Parathyroid adenoma (tissue), 2 donors: Measurements from ENCODE around the gene NCBP2.

ENCODE experiments used
- H2AFZ ChIP-seq: fragments of 300-600 bp; sonication (generic); one replicate; pipeline ENCODE4 v1.7.0; 2017; ENCODE audit warnings: antibody characterized with exemption, mild to moderate bottlenecking
- H3K27ac ChIP-seq: fragments of 300-600 bp; sonication (generic); one replicate; pipeline ENCODE4 v1.7.0; 2017
- H3K27me3 ChIP-seq: fragments of 300-600 bp; sonication (generic); one replicate; pipeline ENCODE4 v1.7.0; 2017; ENCODE audit warnings: low read length; ENCODE audit not compliant: control insufficient read depth, insufficient read depth
- H3K36me3 ChIP-seq: fragments of 300-600 bp; sonication (generic); one replicate; pipeline ENCODE4 v1.7.0; 2017; ENCODE audit warnings: low read length; ENCODE audit not compliant: control insufficient read depth, insufficient read depth
- H3K4me1 ChIP-seq: fragments of 300-600 bp; sonication (generic); one replicate; pipeline ENCODE4 v1.7.0; 2017; ENCODE audit warnings: control low read depth
- H3K4me2 ChIP-seq: fragments of 300-600 bp; sonication (generic); one replicate; pipeline ENCODE4 v1.7.0; 2017; ENCODE audit warnings: low read length
- H3K4me3 ChIP-seq: fragments of 300-600 bp; sonication (generic); one replicate; pipeline ENCODE4 v1.7.0; 2017; ENCODE audit warnings: low read depth, low read length
- H3K79me2 ChIP-seq: fragments of 300-600 bp; sonication (generic); one replicate; pipeline ENCODE4 v1.7.0; 2017; ENCODE audit warnings: control low read depth
- H3K9ac ChIP-seq: fragments of 300-600 bp; sonication (generic); one replicate; pipeline ENCODE4 v1.7.0; 2017; ENCODE audit warnings: mild to moderate bottlenecking
- H3K9me3 ChIP-seq: fragments of 300-600 bp; sonication (generic); one replicate; pipeline ENCODE4 v1.7.0; 2017; ENCODE audit warnings: low read length; ENCODE audit not compliant: control insufficient read depth
- TF ChIP-seq, protein P1 (sequence below): fragments of 300-600 bp; sonication (generic); IDR thresholded peaks from one replicate; pipeline ENCODE4 v1.7.0; 2017; ENCODE audit warnings: antibody characterized with exemption, mild to moderate bottlenecking
- donor health status: primary hyperparathyroidism.

The NCBP2 gene

DNA sequence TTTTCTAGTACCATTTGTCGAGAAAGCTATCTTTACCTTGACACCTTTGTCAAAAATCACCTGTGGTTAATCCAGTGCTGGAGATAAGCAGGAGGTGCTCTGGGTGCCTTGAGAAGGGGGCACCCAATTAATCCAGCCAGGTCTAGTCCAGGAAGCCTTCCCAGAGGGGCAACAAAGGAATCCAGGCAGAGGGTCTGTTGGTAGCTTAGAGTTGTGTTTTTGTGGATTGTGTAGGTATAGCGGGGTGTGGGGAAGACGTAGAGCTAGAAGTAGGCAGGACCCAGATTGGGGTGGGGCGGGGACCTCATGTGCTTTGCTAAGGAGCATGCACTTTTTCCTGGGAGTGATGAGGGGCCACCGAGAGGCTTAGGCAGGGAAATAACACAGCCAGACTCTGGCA is 32.3 kb upstream of the NCBP2 start:
- Histone ChIP-seq H3K4me3 (no peak overlapping the region), H3K4me1 (peaks cover 2% of the 10 kb centered on the region), H3K79me2 (no peaks in the 10 kb centered on the region), H3K4me2 (no peak overlapping the region), H3K9ac (no peak overlapping the region), H3K9me3 (no peaks in the 10 kb centered on the region), H3K36me3 (no peaks in the 10 kb centered on the region), H2AFZ (no peak overlapping the region), H3K27ac (no peak overlapping the region), H3K27me3 (no peaks in the 10 kb centered on the region)
- TF ChIP-seq, protein P1, sequence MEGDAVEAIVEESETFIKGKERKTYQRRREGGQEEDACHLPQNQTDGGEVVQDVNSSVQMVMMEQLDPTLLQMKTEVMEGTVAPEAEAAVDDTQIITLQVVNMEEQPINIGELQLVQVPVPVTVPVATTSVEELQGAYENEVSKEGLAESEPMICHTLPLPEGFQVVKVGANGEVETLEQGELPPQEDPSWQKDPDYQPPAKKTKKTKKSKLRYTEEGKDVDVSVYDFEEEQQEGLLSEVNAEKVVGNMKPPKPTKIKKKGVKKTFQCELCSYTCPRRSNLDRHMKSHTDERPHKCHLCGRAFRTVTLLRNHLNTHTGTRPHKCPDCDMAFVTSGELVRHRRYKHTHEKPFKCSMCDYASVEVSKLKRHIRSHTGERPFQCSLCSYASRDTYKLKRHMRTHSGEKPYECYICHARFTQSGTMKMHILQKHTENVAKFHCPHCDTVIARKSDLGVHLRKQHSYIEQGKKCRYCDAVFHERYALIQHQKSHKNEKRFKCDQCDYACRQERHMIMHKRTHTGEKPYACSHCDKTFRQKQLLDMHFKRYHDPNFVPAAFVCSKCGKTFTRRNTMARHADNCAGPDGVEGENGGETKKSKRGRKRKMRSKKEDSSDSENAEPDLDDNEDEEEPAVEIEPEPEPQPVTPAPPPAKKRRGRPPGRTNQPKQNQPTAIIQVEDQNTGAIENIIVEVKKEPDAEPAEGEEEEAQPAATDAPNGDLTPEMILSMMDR: no peak

DNA sequence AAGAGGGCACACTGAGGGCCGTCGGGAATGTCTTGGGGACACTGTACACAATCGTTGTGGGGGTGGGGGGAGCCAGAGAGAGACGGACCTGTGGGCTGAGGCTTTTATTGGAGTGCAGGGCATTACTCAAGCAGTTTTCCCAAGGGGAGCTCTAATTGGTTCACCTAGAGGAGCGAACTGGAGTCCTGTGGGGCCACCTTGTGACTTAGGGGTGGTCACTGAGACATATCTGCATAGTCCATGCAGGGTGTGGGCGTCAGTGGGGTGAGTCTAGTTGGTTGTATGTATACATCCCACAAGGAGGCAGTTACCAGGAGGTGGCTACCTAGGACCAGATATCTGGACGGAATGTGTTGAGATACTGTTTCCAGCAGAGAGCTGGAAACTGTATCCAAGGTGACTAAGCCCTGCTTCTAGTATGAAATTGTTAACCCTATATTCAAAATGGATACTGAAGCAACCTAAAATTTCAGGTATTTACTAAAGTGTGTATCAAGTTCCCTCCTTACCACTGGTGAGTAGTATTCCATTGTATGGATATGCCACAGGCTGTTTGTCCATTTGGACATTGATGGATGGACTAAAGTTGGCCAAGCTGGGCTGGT is 28.9 kb upstream of the NCBP2 start:
- no peaks in the 10 kb centered on the region for H3K9me3 ChIP-seq
- TF ChIP-seq, protein P1: no peak
- no peaks in the 10 kb centered on the region for H3K36me3 ChIP-seq
- H3K79me2 ChIP-seq: peaks cover 3% of the 10 kb centered on the region
- H3K27me3 ChIP-seq: no peaks in the 10 kb centered on the region
- H3K9ac ChIP-seq: no peak overlapping the region
- no peak overlapping the region for H3K27ac ChIP-seq
- H2AFZ ChIP-seq: no peak overlapping the region
- no peak overlapping the region for H3K4me2 ChIP-seq
- H3K4me3 ChIP-seq: no peak overlapping the region
- peaks cover 4% of the 10 kb centered on the region for H3K4me1 ChIP-seq

DNA sequence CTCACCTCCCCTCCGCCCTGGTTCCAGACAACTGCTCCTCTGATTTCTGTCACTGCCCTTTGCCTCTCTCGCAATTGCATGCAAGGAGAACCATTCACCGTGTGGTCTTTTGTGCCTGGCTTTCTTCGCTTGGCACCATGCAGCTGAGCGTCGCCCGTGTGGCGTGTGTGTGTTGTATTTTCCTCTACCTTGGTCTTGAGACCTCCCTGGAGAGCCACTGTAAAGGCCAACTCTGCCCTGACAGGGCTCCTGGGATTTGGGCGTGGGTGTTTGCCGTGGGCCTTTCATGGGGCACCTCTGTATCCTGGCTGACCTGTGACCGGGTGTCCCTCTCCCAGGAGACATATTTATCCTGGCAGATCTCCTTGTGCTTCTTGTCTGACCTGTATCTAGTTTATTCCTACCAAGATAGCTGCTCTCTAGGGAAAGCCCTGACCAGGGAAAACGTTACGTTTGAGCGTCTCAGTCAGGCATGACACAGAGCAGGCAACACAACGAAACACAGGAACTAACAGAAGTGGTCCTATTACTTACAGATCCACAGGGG is 28.3 kb upstream of the NCBP2 start:
- H3K4me3 ChIP-seq: no peak overlapping the region
- H3K9me3 ChIP-seq: no peaks in the 10 kb centered on the region
- H3K4me2 ChIP-seq: no peak overlapping the region
- TF ChIP-seq, protein P1: no peak
- no peak overlapping the region for H2AFZ ChIP-seq
- H3K36me3 ChIP-seq: no peaks in the 10 kb centered on the region
- H3K79me2 ChIP-seq: peaks cover 3% of the 10 kb centered on the region
- H3K27ac ChIP-seq: no peak overlapping the region
- H3K9ac ChIP-seq: no peak overlapping the region
- H3K4me1 ChIP-seq: peaks cover 4% of the 10 kb centered on the region
- no peaks in the 10 kb centered on the region for H3K27me3 ChIP-seq

DNA sequence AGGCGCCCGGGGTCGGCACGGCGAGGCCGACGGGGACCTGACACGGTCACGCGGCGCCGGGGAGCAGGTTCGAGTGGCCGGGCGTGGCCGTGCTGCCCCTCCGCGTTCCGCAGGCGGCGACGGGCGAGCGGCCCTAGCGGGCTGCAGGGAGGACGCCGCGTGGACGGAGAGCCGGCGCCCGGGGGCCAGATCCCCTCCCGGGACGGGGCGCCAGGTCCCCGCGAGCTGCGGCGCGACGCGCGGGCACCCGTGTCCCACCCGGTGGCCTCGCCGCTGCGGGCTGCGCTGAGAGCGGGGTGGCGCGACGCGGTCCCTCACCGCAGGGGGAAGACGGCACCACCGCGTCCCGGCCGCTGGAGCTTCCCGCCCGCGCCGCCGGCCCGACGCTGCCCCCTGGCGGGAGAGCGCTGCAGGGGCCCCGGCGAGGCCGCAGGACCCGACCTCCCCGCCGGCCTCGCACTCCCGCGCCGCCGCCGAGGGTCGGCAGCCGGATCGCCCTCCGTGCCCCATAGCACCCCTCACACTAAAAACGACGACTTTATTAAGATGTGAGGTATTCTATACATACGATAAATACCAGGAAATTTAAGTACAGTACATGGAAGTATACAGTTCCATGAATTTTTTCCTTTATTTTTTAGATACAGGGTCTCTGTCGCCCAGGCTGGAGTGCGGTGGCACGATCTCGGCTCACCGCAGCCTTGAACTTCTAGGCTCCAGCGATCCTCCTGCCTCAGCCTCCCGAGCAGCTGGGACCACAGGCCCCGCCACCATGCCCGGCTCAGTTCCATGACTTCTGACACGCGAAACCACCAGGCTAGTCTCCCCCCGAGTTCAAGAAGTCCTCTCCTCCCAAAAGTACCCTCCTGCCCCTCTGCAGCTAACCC is 27.6 kb upstream of the NCBP2 start:
- Histone ChIP-seq H3K27ac (no peak overlapping the region), H3K9ac (no peak overlapping the region)
- TF ChIP-seq, protein P1: peak; percentile 54

More for the DNA sequence above, 27.6 kb upstream of the NCBP2 start:
- Histone ChIP-seq H3K36me3 (no peaks in the 10 kb centered on the region), H3K4me2 (peak overlapping the region; percentile 93), H2AFZ (peak overlapping the region; percentile 97), H3K27me3 (no peaks in the 10 kb centered on the region), H3K9me3 (no peaks in the 10 kb centered on the region), H3K4me1 (peaks cover 4% of the 10 kb centered on the region), H3K4me3 (peak overlapping the region; percentile 25), H3K79me2 (peaks cover 3% of the 10 kb centered on the region)
